Loucy (cell line): ENCODE measurements around the gene TUBA3D.
"Not testable (repeated sequence)": the region's sequence is repeated elsewhere in the genome, so short reads cannot be mapped to it uniquely, and the experiment has no call there.

ENCODE experiments used
- CTCF ChIP-seq: fragments of 200-600 bp; sonication (generic); conservative IDR thresholded peaks from 2 replicates; pipeline ENCODE4 v1.5.1; 2014; ENCODE audit warnings: mild to moderate bottlenecking, antibody characterized with exemption, low read length
- EZH2phosphoT487 ChIP-seq: fragments of 200-600 bp; IDR thresholded peaks from 2 replicates; pipeline ENCODE4 v1.6.1; 2018; ENCODE audit warnings: antibody characterized with exemption, mild to moderate bottlenecking, moderate library complexity, borderline replicate concordance

DNA sequence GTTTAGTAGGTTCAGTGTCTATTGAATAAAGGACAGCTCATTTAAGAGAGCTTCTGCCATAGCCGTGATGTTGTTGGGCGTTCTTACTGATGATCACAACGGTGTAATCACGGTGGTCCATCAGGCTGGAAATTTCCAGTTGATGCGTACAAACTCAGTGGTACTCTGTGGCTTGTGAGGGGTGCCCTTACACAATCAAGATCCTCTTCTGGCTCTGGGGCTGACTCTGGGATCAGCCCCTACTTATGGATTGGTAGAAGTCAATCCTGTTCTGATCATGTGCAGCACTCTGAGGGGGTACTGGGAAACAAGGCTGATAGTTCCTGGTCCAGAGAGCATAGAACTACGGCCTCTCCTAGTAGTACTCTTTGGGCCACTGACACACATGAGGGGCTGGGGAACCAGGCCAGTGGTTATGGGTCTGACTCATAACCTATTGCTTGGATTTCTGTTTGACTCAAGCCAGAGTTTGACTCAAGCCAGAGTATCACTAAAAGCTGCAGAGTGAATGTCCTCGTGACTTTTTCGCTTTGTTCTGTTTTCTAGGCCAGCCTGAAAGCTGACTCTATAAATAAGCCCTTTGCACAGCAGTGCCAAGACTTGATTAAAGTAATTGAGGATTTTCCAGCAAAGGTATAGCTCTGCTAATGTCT, 22.5 kb downstream of the TUBA3D start:
- TF ChIP-seq CTCF, EZH2phosphoT487: not testable (repeated sequence)
